Activated CD8-positive, alpha-beta T cell treated with anti-CD3 and anti-CD28 coated beads for 36 hours (primary cell): ENCODE results near the gene REPIN1. TPM values are rescaled to one million over a fixed set of nuclear protein-coding genes. Genes with fewer than 3 reads are reported as not detected.

ENCODE experiments used
- ATAC-seq: fragments of 200-7000 bp; cut with Tn5 transposase; one replicate; pipeline ENCODE4 v1.10.0; 2021; ENCODE audit warnings: mild to moderate bottlenecking, moderate library complexity
- CTCF ChIA-PET: fragments of 350-600 bp; sonication (Branson Sonifier 250); formaldehyde crosslinking; loops from one replicate; lab custom pipeline; 2021; ENCODE audit warnings: antibody characterized with exemption; lab: Charles Lee
- POLR2A ChIA-PET: fragments of 350-600 bp; sonication (Branson Sonifier 250); formaldehyde crosslinking; loops from one replicate; lab custom pipeline; 2021; ENCODE audit warnings: antibody characterized with exemption; lab: Charles Lee
- DNase-seq: peaks from one replicate; pipeline ENCODE4 v3.0.0-alpha.2; 2020
- H3K27ac Mint-ChIP-seq: one replicate; pipeline ENCODE4 v1.8.0; 2021; ENCODE audit warnings: mild to moderate bottlenecking, mixed read lengths
- H3K27me3 Mint-ChIP-seq: one replicate; pipeline ENCODE4 v1.8.0; 2021; ENCODE audit warnings: mixed read lengths
- H3K36me3 Mint-ChIP-seq: one replicate; pipeline ENCODE4 v1.8.0; 2021; ENCODE audit warnings: low read depth, mixed read lengths
- H3K4me1 Mint-ChIP-seq: one replicate; pipeline ENCODE4 v1.8.0; 2021; ENCODE audit warnings: low read depth, mixed read lengths
- H3K4me3 Mint-ChIP-seq: one replicate; pipeline ENCODE4 v1.8.0; 2021; ENCODE audit warnings: mild to moderate bottlenecking, moderate library complexity, mixed read lengths
- H3K9me3 Mint-ChIP-seq: one replicate; pipeline ENCODE4 v1.8.0; 2021; ENCODE audit warnings: mixed read lengths
- CTCF ChIP-seq: fragments of 200-600 bp; IDR thresholded peaks from one replicate; pipeline ENCODE4 v1.8.0; 2022; ENCODE audit warnings: antibody characterized with exemption, mild to moderate bottlenecking
- intact Hi-C: fragments of 100-400 bp; cut with micrococcal nuclease; formaldehyde crosslinking; loops from one replicate; pipeline ENCODE4 v1.10.0; 2022
- total RNA-seq, 2 experiments: library from RNA; stranded (reverse); gene quantifications; one replicate each; pipeline ENCODE4 v1.2.3, GENCODE V29; 2021

REPIN1 gene
- total RNA-seq, 2 experiments from 2014 or later, result 56.0 to 59.2 TPM

DNA sequence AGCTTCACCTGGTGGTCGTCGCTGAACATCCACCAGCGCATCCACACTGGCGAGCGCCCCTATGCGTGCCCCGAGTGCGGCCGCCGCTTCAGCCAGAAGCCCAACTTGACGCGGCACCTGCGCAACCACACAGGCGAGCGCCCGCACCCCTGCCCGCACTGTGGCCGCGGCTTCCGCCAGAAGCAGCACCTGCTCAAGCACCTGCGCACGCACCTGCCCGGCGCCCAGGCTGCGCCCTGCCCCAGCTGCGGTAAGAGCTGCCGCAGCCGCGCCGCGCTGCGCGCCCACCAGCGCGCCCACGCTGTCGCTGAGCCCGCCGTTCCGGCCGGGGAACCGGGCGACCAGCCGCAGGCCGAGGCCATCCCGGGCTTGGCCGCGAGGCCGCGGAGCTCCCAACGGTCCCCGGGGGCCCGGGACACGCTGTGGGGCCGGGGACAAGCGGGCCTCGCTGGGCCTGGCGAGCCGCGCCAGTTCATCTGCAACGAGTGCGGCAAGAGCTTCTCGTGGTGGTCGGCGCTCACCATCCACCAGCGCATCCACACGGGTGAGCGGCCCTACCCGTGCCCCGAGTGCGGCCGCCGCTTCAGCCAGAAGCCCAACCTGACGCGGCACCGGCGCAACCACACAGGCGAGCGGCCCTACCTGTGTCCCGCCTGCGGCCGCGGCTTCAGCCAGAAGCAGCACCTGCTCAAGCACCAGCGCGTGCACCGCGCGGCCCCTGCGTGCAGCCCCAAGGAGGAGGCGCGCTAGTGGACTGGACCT lies 28.9 kb downstream of the REPIN1 start:
- Mint-ChIP-seq H3K36me3 (no peaks in the 10 kb centered on the region), H3K9me3 (no peaks in the 10 kb centered on the region), H3K4me3 (no peak overlapping the region), H3K27me3 (no peaks in the 10 kb centered on the region), H3K27ac (no peak overlapping the region), H3K4me1 (peaks cover 18% of the 10 kb centered on the region)
- intact Hi-C loops, result no loop called here
- ATAC-seq (no peak), DNase-seq (no peak)
- ChIA-PET POLR2A (no interaction called here), CTCF (no interaction called here)
- TF ChIP-seq CTCF, result no peak

GRCh38 chr7:150398108-150398964 lies 29.7 kb downstream of the REPIN1 start:
- Mint-ChIP-seq H3K4me3 (no peak overlapping the region), H3K36me3 (no peaks in the 10 kb centered on the region), H3K9me3 (no peaks in the 10 kb centered on the region), H3K27me3 (no peaks in the 10 kb centered on the region), H3K4me1 (peaks cover 18% of the 10 kb centered on the region), H3K27ac (no peak overlapping the region)
- no peak for TF ChIP-seq CTCF
- no peak for DNase-seq
- ChIA-PET POLR2A (interaction anchor here (1.0 kb wide), 1 partner anchor 20 kb away, joined by 4 read pairs; no protein-coding TSS in a partner anchor), CTCF (no interaction called here)
- ATAC-seq, result no peak
- intact Hi-C loops, result no loop called here

- POLR2A ChIA-PET, result interaction anchor here (1.0 kb wide), 1 partner anchor 19 kb away, joined by 4 read pairs; no protein-coding TSS in a partner anchor
- no peaks in the 10 kb centered on the region for H3K27me3 Mint-ChIP-seq
- peaks cover 19% of the 10 kb centered on the region for H3K4me1 Mint-ChIP-seq
- CTCF ChIA-PET, result no interaction called here
- TF ChIP-seq CTCF, result no peak
- H3K9me3 Mint-ChIP-seq, result no peaks in the 10 kb centered on the region
- DNase-seq (no peak), ATAC-seq (no peak)
- no peak overlapping the region for H3K27ac Mint-ChIP-seq
- no peak overlapping the region for H3K4me3 Mint-ChIP-seq
- intact Hi-C loops, result no loop called here
- no peaks in the 10 kb centered on the region for H3K36me3 Mint-ChIP-seq
These were observed 30.3 kb downstream of the REPIN1 start for GRCh38 chr7:150398965-150399320.

- DNase-seq, result no peak
- H3K36me3 Mint-ChIP-seq, result no peaks in the 10 kb centered on the region
- ChIA-PET POLR2A (interaction anchor here (1.0 kb wide), 1 partner anchor 19 kb away, joined by 4 read pairs; no protein-coding TSS in a partner anchor), CTCF (interaction anchor here (1.5 kb wide), 1 partner anchor 13 kb away, joined by 3 read pairs; no protein-coding TSS in a partner anchor)
- H3K27ac Mint-ChIP-seq, result no peak overlapping the region
- no peaks in the 10 kb centered on the region for H3K9me3 Mint-ChIP-seq
- intact Hi-C loops, result no loop called here
- ATAC-seq, result no peak
- H3K27me3 Mint-ChIP-seq, result no peaks in the 10 kb centered on the region
- no peak for TF ChIP-seq CTCF
- peaks cover 25% of the 10 kb centered on the region for H3K4me1 Mint-ChIP-seq
- H3K4me3 Mint-ChIP-seq, result no peak overlapping the region
These were observed 30.9 kb downstream of the REPIN1 start for GRCh38 chr7:150399421-150400007.
